HEK293 (cell line): ENCODE data around the gene PTPRN.
A peak's percentile ranks its signal among the peaks of the same experiment; 100 is the strongest.

Source experiments
- CTCF ChIA-PET: fragments of 350-600 bp; formaldehyde crosslinking; extraction: SDS; loops from one replicate; lab custom pipeline; 2021; ENCODE audit warnings: antibody characterized with exemption; lab: Yijun Ruan, JAX
- POLR2A ChIA-PET: fragments of 300-600 bp; formaldehyde crosslinking; extraction: SDS; loops from one replicate; lab custom pipeline; 2020; ENCODE audit warnings: antibody characterized with exemption, inconsistent platforms; lab: Yijun Ruan, JAX
- H3K27ac ChIP-seq: fragments of 200-500 bp; sonication (Bioruptor generic); 2 replicates; pipeline ENCODE4 v1.5.1; 2014; ENCODE audit warnings: low read depth, low read length, control low read depth, inconsistent platforms; ENCODE audit errors: extremely low read depth
- H3K36me3 ChIP-seq, 2 experiments: fragments of 200-500 bp in 1 of 2; sonication (Bioruptor generic) in 1 of 2; 1 replicate in 1 of 2; 2 replicates in 1 of 2; pipeline ENCODE4 v1.5.1; 2014 to 2017; ENCODE audit warnings: inconsistent platforms in 2 of 2, low read length in 2 of 2; ENCODE audit not compliant: control insufficient read depth in 2 of 2, insufficient read depth in 1 of 2
- H3K4me1 ChIP-seq: fragments of 200-500 bp; sonication (Bioruptor generic); 2 replicates; pipeline ENCODE4 v1.5.1; 2014; ENCODE audit warnings: mild to moderate bottlenecking, low read length, inconsistent platforms; ENCODE audit not compliant: control insufficient read depth, insufficient read depth
- H3K4me3 ChIP-seq: 2 replicates; pipeline ENCODE4 v1.5.1; 2011; ENCODE audit warnings: low read depth, mild to moderate bottlenecking, control low read depth, low read length, moderate library complexity
- H3K9me3 ChIP-seq: fragments of 200-500 bp; sonication (Bioruptor generic); 2 replicates; pipeline ENCODE4 v1.5.1; 2014; ENCODE audit warnings: low read depth, low read length, inconsistent platforms; ENCODE audit not compliant: control insufficient read depth, insufficient read depth
- GLIS1 ChIP-seq: fragments of 450-650 bp; formaldehyde crosslinking; IDR thresholded peaks from 2 replicates; pipeline ENCODE4 v1.5.1; 2016; ENCODE audit warnings: missing biosample characterization, missing genetic modification characterization
- HOXC10 ChIP-seq: sonication (generic); formaldehyde crosslinking; IDR thresholded peaks from 2 replicates; pipeline ENCODE4 v1.8.1; 2023; ENCODE audit warnings: mild to moderate bottlenecking, missing genetic modification reagents
- SP3 ChIP-seq: fragments of 450-650 bp; formaldehyde crosslinking; IDR thresholded peaks from 2 replicates; pipeline ENCODE4 v1.5.1; 2016; ENCODE audit warnings: missing biosample characterization, missing genetic modification characterization
- ZBTB49 ChIP-seq: fragments of 450-650 bp; formaldehyde crosslinking; IDR thresholded peaks from 2 replicates; pipeline ENCODE4 v1.5.1; 2016; ENCODE audit warnings: missing biosample characterization, missing genetic modification characterization, low read depth
- ZBTB7A ChIP-seq: fragments of 450-650 bp; formaldehyde crosslinking; IDR thresholded peaks from 2 replicates; pipeline ENCODE4 v1.5.1; 2016; ENCODE audit warnings: low read depth, missing biosample characterization, missing genetic modification characterization
- ZNF132 ChIP-seq: fragments of 450-650 bp; formaldehyde crosslinking; IDR thresholded peaks from 2 replicates; pipeline ENCODE4 v1.5.1; 2017; ENCODE audit warnings: missing biosample characterization, missing genetic modification characterization, borderline replicate concordance
- ZNF140 ChIP-seq: fragments of 450-650 bp; formaldehyde crosslinking; IDR thresholded peaks from 2 replicates; pipeline ENCODE4 v1.5.1; 2016; ENCODE audit warnings: missing biosample characterization, missing genetic modification characterization
- ZNF184 ChIP-seq: fragments of 450-650 bp; IDR thresholded peaks from 2 replicates; pipeline ENCODE4 v1.5.1; 2018; ENCODE audit warnings: missing biosample characterization, mild to moderate bottlenecking, missing genetic modification characterization
- ZNF221 ChIP-seq: fragments of 450-650 bp; formaldehyde crosslinking; IDR thresholded peaks from 2 replicates; pipeline ENCODE4 v1.5.1; 2017; ENCODE audit warnings: missing biosample characterization, missing genetic modification characterization, borderline replicate concordance
- ZNF266 ChIP-seq: fragments of 450-650 bp; formaldehyde crosslinking; IDR thresholded peaks from 2 replicates; pipeline ENCODE4 v1.5.1; 2016; ENCODE audit warnings: missing biosample characterization, missing genetic modification characterization, low read depth
- ZNF404 ChIP-seq: fragments of 450-650 bp; formaldehyde crosslinking; IDR thresholded peaks from 2 replicates; pipeline ENCODE4 v1.5.1; 2017; ENCODE audit warnings: missing biosample characterization, missing genetic modification characterization
- ZNF416 ChIP-seq: fragments of 450-650 bp; formaldehyde crosslinking; IDR thresholded peaks from 2 replicates; pipeline ENCODE4 v1.5.1; 2016; ENCODE audit warnings: missing biosample characterization, missing genetic modification characterization
- ZNF560 ChIP-seq: fragments of 450-650 bp; formaldehyde crosslinking; IDR thresholded peaks from 2 replicates; pipeline ENCODE4 v1.5.1; 2017; ENCODE audit warnings: missing biosample characterization, missing genetic modification characterization, borderline replicate concordance
- ZNF654 ChIP-seq: fragments of 450-650 bp; formaldehyde crosslinking; IDR thresholded peaks from 2 replicates; pipeline ENCODE4 v1.5.1; 2016; ENCODE audit warnings: low read depth, missing biosample characterization, missing genetic modification characterization
- TF ChIP-seq, protein P1 (sequence below): IDR thresholded peaks from 2 replicates; pipeline ENCODE4 v1.6.1; 2011; ENCODE audit warnings: mild to moderate bottlenecking, low read depth, low read length, borderline replicate concordance

PTPRN gene

DNA sequence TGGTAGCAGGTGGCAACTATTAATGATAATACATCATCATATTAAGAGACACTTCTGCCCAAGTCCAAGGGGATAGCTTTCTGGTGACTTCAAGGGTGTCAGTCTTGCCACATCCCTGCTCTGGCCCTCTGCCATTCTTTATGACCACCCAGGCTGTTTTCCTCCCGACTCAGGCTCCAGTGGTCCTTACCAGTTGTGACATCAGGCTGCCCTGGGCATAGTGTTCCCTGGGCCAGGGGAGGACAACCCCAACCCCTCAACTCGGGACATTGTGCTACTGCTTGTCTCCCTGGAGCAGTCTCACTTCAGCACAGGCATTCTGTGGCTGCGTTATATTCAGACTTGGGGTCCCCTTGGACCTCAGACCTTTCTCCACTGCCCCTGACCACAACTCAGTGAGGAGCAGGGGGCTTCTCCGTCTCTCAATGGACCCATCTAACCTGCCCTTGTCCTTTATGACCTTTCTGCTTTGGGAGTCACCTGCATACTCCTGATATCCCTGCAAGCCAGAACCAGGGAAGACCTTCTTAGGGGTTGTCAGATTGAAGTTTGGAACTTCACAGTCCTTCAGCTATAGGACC is 17.2 kb downstream of the PTPRN start:
- Histone ChIP-seq H3K9me3 (no peaks in the 10 kb centered on the region), H3K4me3 (no peak overlapping the region), H3K27ac (no peak overlapping the region), H3K36me3 (no peaks in the 10 kb centered on the region), H3K4me1 (no peaks in the 10 kb centered on the region; the same call in 1 of the 2 replicates)
- TF ChIP-seq ZNF266 (tag by site-specific recombination), result no peak
- peak; percentile 23; the same call in 1 of the 2 replicates for TF ChIP-seq GLIS1 (tag by site-specific recombination)
- ChIA-PET POLR2A (interaction anchor here (2.5 kb wide), 1 partner anchor 13 kb away, joined by 9 read pairs; the partner anchor contains the start of gene DNAJB2), CTCF (interaction anchor here (0.6 to 11.6 kb wide), 10 partner anchors 13 to 312 kb away, joined by 3 to 297 read pairs (median 4); partner anchors contain the start of genes DNAJB2 and NHEJ1)

- H3K4me3 ChIP-seq, result no peak overlapping the region
- H3K9me3 ChIP-seq, result no peaks in the 10 kb centered on the region
- no peaks in the 10 kb centered on the region; the same call in 1 of the 2 replicates for H3K4me1 ChIP-seq
- ChIA-PET POLR2A (interaction anchor here (2.5 kb wide), 1 partner anchor 12 kb away, joined by 9 read pairs; the partner anchor contains the start of gene DNAJB2), CTCF (interaction anchor here (1.0 to 11.6 kb wide), 4 partner anchors 12 to 132 kb away, joined by 3 to 297 read pairs (median 22); partner anchors contain the start of gene DNAJB2)
- H3K36me3 ChIP-seq, result peaks cover 0 to 6% of the 10 kb centered on the region in 2 experiments; a peak in 1 of 3 replicates
- H3K27ac ChIP-seq, result no peak overlapping the region
- no peak for TF ChIP-seq ZNF654
- TF ChIP-seq ZBTB49, result no peak
- TF ChIP-seq ZNF416, result no peak
- no peak for TF ChIP-seq ZNF132 (tag by site-specific recombination)
- no peak for TF ChIP-seq ZNF404 (tag by site-specific recombination)
Observed at GRCh38 chr2:219291394-219291793, 17.8 kb downstream of the PTPRN start.

DNA sequence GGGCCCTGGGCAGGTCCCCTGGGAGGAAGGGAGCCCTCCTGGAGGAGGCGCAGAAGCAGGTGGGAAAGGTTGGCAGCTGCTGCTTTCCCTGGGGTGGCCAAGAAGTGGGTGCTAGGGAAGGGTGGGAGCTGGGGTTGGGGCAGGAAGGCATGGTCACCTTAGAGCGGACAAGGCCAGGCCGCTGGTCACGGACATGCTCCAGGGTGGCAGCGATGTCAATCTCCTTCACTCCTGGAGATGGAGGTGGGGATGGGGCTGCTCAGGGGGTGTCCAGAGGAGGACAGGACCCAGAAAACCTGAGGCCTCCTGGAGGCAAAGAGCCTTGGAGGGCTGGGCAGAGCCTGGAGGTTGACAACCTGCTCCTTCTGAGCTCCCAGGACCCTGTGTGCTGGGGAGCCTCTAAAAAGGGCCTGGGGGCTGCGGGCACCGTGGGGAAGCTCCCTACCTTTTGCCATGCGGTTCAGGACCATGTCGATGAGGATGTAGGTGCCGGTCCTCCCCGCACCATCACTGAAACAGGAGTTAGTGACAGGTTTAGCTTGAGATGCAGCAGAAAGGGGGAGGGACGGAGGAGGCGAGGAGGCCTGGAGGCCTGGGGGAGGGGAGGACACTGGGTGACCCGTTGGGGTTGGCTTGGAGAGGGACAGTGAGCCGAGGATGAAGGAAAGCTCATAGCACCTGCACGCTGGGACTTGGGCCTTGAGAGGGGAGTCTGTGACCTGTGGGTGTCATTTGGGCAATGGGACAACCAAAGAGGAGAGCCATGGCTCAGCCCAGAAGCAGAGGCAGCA is 18.6 kb downstream of the PTPRN start:
- CTCF ChIA-PET, result interaction anchor here (0.5 to 11.6 kb wide), 5 partner anchors 11 to 233 kb away, joined by 3 to 297 read pairs (median 3); partner anchors contain the start of gene DNAJB2
- POLR2A ChIA-PET, result interaction anchor here (2.5 kb wide), 1 partner anchor 12 kb away, joined by 9 read pairs; the partner anchor contains the start of gene DNAJB2

More for the DNA sequence above, 18.6 kb downstream of the PTPRN start:
- H3K27ac ChIP-seq, result no peak overlapping the region
- H3K9me3 ChIP-seq, result no peaks in the 10 kb centered on the region
- H3K36me3 ChIP-seq, result peaks cover 0 to 10% of the 10 kb centered on the region in 2 experiments; a peak in 1 of 3 replicates
- no peaks in the 10 kb centered on the region; the same call in 1 of the 2 replicates for H3K4me1 ChIP-seq
- no peak overlapping the region for H3K4me3 ChIP-seq
- TF ChIP-seq ZNF221 (tag by site-specific recombination) (no peak), ZNF140 (tag by site-specific recombination) (no peak), ZBTB7A (no peak), ZNF184 (tag by site-specific recombination) (no peak), ZNF404 (tag by site-specific recombination) (no peak), ZNF560 (tag by site-specific recombination) (no peak), SP3 (tag by site-specific recombination) (no peak), HOXC10 (CRISPR knock-in tag) (no peak)
- TF ChIP-seq, protein P1, sequence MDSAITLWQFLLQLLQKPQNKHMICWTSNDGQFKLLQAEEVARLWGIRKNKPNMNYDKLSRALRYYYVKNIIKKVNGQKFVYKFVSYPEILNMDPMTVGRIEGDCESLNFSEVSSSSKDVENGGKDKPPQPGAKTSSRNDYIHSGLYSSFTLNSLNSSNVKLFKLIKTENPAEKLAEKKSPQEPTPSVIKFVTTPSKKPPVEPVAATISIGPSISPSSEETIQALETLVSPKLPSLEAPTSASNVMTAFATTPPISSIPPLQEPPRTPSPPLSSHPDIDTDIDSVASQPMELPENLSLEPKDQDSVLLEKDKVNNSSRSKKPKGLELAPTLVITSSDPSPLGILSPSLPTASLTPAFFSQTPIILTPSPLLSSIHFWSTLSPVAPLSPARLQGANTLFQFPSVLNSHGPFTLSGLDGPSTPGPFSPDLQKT, result no peak
